SK-N-SH treated with all-trans-retinoic acid at 6 μM for 48 hours (cell line): Measurements from ENCODE around the gene TGFBI.

Source experiments
- ATAC-seq: fragments of 200-7000 bp; cut with Tn5 transposase; 3 replicates; pipeline ENCODE4 v1.9.1; 2020; ENCODE audit warnings: mild to moderate bottlenecking, moderate library complexity
- ARNTL ChIP-seq: fragments of 450-650 bp; formaldehyde crosslinking; IDR thresholded peaks from 2 replicates; pipeline ENCODE4 v1.5.0; 2020; ENCODE audit warnings: low read depth, mild to moderate bottlenecking, moderate library complexity, borderline replicate concordance
- BACH2 ChIP-seq: fragments of 250-450 bp; sonication (Bioruptor Pico); IDR thresholded peaks from 2 replicates; pipeline ENCODE4 v1.9.0; 2021; ENCODE audit warnings: mild to moderate bottlenecking, borderline replicate concordance
- CREB5 ChIP-seq: fragments of 250-450 bp; sonication (Bioruptor Pico); IDR thresholded peaks from 2 replicates; pipeline ENCODE4 v1.5.1; 2020; ENCODE audit warnings: low read depth, mild to moderate bottlenecking, moderate library complexity
- CSDC2 ChIP-seq: fragments of 250-450 bp; sonication (Bioruptor Pico); IDR thresholded peaks from 2 replicates; pipeline ENCODE4 v1.5.0; 2020; ENCODE audit warnings: mild to moderate bottlenecking, moderate library complexity
- CSRNP3 ChIP-seq: fragments of 250-450 bp; sonication (Bioruptor Pico); IDR thresholded peaks from 2 replicates; pipeline ENCODE4 v1.5.1; 2021; ENCODE audit warnings: mild to moderate bottlenecking, moderate library complexity
- ESRRG ChIP-seq: fragments of 250-450 bp; sonication (Bioruptor Pico); IDR thresholded peaks from 2 replicates; pipeline ENCODE4 v1.6.1; 2021; ENCODE audit warnings: mild to moderate bottlenecking
- ISL1 ChIP-seq: fragments of 250-450 bp; sonication (Bioruptor Pico); IDR thresholded peaks from 2 replicates; pipeline ENCODE4 v2.1.2; 2022; ENCODE audit warnings: mild to moderate bottlenecking, moderate library complexity
- OSR1 ChIP-seq: fragments of 250-450 bp; sonication (Bioruptor Pico); IDR thresholded peaks from 2 replicates; pipeline ENCODE4 v1.8.0; 2022; ENCODE audit warnings: moderate library complexity, mild to moderate bottlenecking, inconsistent platforms
- PATZ1 ChIP-seq: fragments of 250-450 bp; sonication (Bioruptor Pico); IDR thresholded peaks from 2 replicates; pipeline ENCODE4 v1.8.0; 2020; ENCODE audit warnings: mild to moderate bottlenecking, moderate library complexity, borderline replicate concordance
- POU6F1 ChIP-seq: fragments of 250-450 bp; sonication (Bioruptor Pico); IDR thresholded peaks from 2 replicates; pipeline ENCODE4 v1.8.0; 2021; ENCODE audit warnings: low read depth, mild to moderate bottlenecking, moderate library complexity, borderline replicate concordance
- PPARA ChIP-seq: fragments of 250-450 bp; sonication (Bioruptor Pico); IDR thresholded peaks from 2 replicates; pipeline ENCODE4 v1.5.0; 2020; ENCODE audit warnings: mild to moderate bottlenecking, borderline replicate concordance
- RARB ChIP-seq: fragments of 250-450 bp; sonication (Bioruptor Pico); IDR thresholded peaks from 2 replicates; pipeline ENCODE4 v1.8.0; 2021; ENCODE audit warnings: mild to moderate bottlenecking, moderate library complexity
- SNAI2 ChIP-seq: fragments of 250-450 bp; sonication (Bioruptor Pico); IDR thresholded peaks from 2 replicates; pipeline ENCODE4 v1.5.0; 2020; ENCODE audit warnings: mild to moderate bottlenecking, moderate library complexity
- TCF4 ChIP-seq: fragments of 250-450 bp; sonication (Bioruptor Pico); IDR thresholded peaks from 2 replicates; pipeline ENCODE4 v1.8.0; 2021; ENCODE audit warnings: mild to moderate bottlenecking, moderate library complexity, borderline replicate concordance
- TSHZ2 ChIP-seq: fragments of 250-450 bp; sonication (Bioruptor Pico); IDR thresholded peaks from 2 replicates; pipeline ENCODE4 v1.5.0; 2020; ENCODE audit warnings: mild to moderate bottlenecking, moderate library complexity
- ZC3H10 ChIP-seq: fragments of 250-450 bp; sonication (Bioruptor Pico); IDR thresholded peaks from 2 replicates; pipeline ENCODE4 v1.5.1; 2021; ENCODE audit warnings: mild to moderate bottlenecking, moderate library complexity
- ZFP3 ChIP-seq: fragments of 250-450 bp; sonication (Bioruptor Pico); IDR thresholded peaks from 2 replicates; pipeline ENCODE4 v1.5.0; 2020; ENCODE audit warnings: mild to moderate bottlenecking, moderate library complexity
- ZFP30 ChIP-seq: fragments of 450-650 bp; formaldehyde crosslinking; IDR thresholded peaks from 2 replicates; pipeline ENCODE4 v1.5.0; 2022; ENCODE audit warnings: mild to moderate bottlenecking, moderate library complexity
- ZNF565 ChIP-seq: fragments of 450-650 bp; formaldehyde crosslinking; conservative IDR thresholded peaks from 2 replicates; pipeline ENCODE4 v1.5.0; 2020; ENCODE audit warnings: low read depth, mild to moderate bottlenecking, moderate library complexity
- ZNF70 ChIP-seq: fragments of 450-650 bp; formaldehyde crosslinking; IDR thresholded peaks from 2 replicates; pipeline ENCODE4 v1.5.0; 2020; ENCODE audit warnings: mild to moderate bottlenecking, moderate library complexity
- ZNF8 ChIP-seq: fragments of 450-650 bp; formaldehyde crosslinking; IDR thresholded peaks from 2 replicates; pipeline ENCODE4 v1.5.0; 2020; ENCODE audit warnings: mild to moderate bottlenecking, moderate library complexity

Gene TGFBI

GRCh38 chr5:136036293-136036911, 7.6 kb downstream of the TGFBI start:
- TF ChIP-seq ZC3H10 (CRISPR knock-in tag), result no peak
- TF ChIP-seq ZNF565 (CRISPR knock-in tag), result no peak
- TF ChIP-seq OSR1, result no peak
- no peak for TF ChIP-seq PATZ1
- no peak for TF ChIP-seq RARB (CRISPR knock-in tag)
- no peak for TF ChIP-seq ISL1 (CRISPR knock-in tag)
- no peak for TF ChIP-seq SNAI2
- no peak for TF ChIP-seq ARNTL (CRISPR knock-in tag)
- no peak for TF ChIP-seq CREB5 (CRISPR knock-in tag)
- TF ChIP-seq TSHZ2 (CRISPR knock-in tag), result no peak
- no peak for TF ChIP-seq BACH2
- no peak for TF ChIP-seq CSDC2 (CRISPR knock-in tag)
- TF ChIP-seq ESRRG (CRISPR knock-in tag), result no peak
- no peak for TF ChIP-seq ZFP30 (CRISPR knock-in tag)
- no peak for TF ChIP-seq TCF4
- TF ChIP-seq ZFP3, result no peak
- TF ChIP-seq POU6F1, result no peak

GRCh38 chr5:136037001-136037705, 8.4 kb downstream of the TGFBI start:
- peak; percentile 1; the same call in 2 of the 3 replicates for ATAC-seq
- no peak for TF ChIP-seq ZFP30 (CRISPR knock-in tag)
- TF ChIP-seq ISL1 (CRISPR knock-in tag), result no peak
- no peak for TF ChIP-seq ZFP3
- no peak for TF ChIP-seq PATZ1
- no peak for TF ChIP-seq ARNTL (CRISPR knock-in tag)
- no peak for TF ChIP-seq PPARA (CRISPR knock-in tag)
- TF ChIP-seq ZNF70 (CRISPR knock-in tag), result no peak
- TF ChIP-seq TCF4, result no peak
- no peak for TF ChIP-seq RARB (CRISPR knock-in tag)
- no peak for TF ChIP-seq SNAI2
- no peak for TF ChIP-seq TSHZ2 (CRISPR knock-in tag)
- TF ChIP-seq CREB5 (CRISPR knock-in tag), result no peak
- no peak for TF ChIP-seq ESRRG (CRISPR knock-in tag)
- TF ChIP-seq ZNF8 (CRISPR knock-in tag), result no peak
- TF ChIP-seq CSRNP3 (CRISPR knock-in tag), result no peak

More at GRCh38 chr5:136036293-136036911, 7.6 kb downstream of the TGFBI start:
- no peak for ATAC-seq
